GM23248 (cell line): ENCODE results near the gene SAXO1.

ENCODE experiments used
- EZH2 ChIP-seq: fragments of 200-600 bp; sonication (generic); IDR thresholded peaks from 2 replicates; pipeline ENCODE4 v1.6.1; 2018; ENCODE audit warnings: antibody characterized with exemption, mild to moderate bottlenecking; ENCODE audit not compliant: insufficient read depth, poor library complexity, severe bottlenecking
- EZH2phosphoT487 ChIP-seq: fragments of 200-600 bp; sonication (generic); IDR thresholded peaks from 2 replicates; pipeline ENCODE4 v1.6.1; 2018; ENCODE audit warnings: antibody characterized with exemption, moderate library complexity, mild to moderate bottlenecking, low read depth; ENCODE audit not compliant: insufficient read depth

- no peak for TF ChIP-seq EZH2
- TF ChIP-seq EZH2phosphoT487 = no peak
Observed at GRCh38 chr9:19050637-19051591, 17.9 kb upstream of the SAXO1 start.
